Sigmoid colon (tissue), 4 donors: ENCODE measurements around the gene UBE3A.

Experiments used
- CTCF ChIP-seq, 4 experiments: fragments of 450-650 bp in 3 of 4; fragments of 200-600 bp in 1 of 4; IDR thresholded peaks; one replicate each; pipeline ENCODE4 v1.5.1; 2016 to 2019; ENCODE audit warnings: antibody characterized with exemption in 4 of 4, mild to moderate bottlenecking in 3 of 4, moderate library complexity in 2 of 4
- POLR2AphosphoS5 ChIP-seq, 4 donors: sonication (generic); formaldehyde crosslinking; IDR thresholded peaks; one replicate each; pipeline ENCODE4 v1.6.1; 2017; ENCODE audit warnings: antibody characterized with exemption in 4 of 4

- TF ChIP-seq POLR2AphosphoS5 (IDR thresholded peaks at IDR 0.05) (no peak), CTCF (IDR thresholded peaks at IDR 0.05) (no peak)
Observed at GRCh38 chr15:25403771-25404170, 35.1 kb downstream of the UBE3A start.
